ENCODE results near the gene SAMD13. TPM values are rescaled to one million over a fixed set of nuclear protein-coding genes. Genes with fewer than 3 reads are reported as not detected.

SAMD13 gene
- total RNA-seq, 4 donors from 2014 or later, result 0.77 to 5.7 (median 1.8) TPM; not detected in 1

GRCh38 chr1:84271441-84272151 is 29.9 kb upstream of the SAMD13 start:
- Histone ChIP-seq H3K4me1 (no peaks in the 10 kb centered on the region), H3K36me3 (no peaks in the 10 kb centered on the region), H3K27ac (no peak overlapping the region), H3K9me3 (no peaks in the 10 kb centered on the region), H3K27me3 (no peaks in the 10 kb centered on the region), H3K4me3 (no peak overlapping the region)
- TF ChIP-seq CTCF (IDR thresholded peaks at IDR 0.05) (no peak), POLR2A (IDR thresholded peaks at IDR 0.05) (no peak)
- no peak for DNase-seq
- intact Hi-C loops (cut with DNase I; ENCODE audit: low total_unique reads), result no loop called here

DNA sequence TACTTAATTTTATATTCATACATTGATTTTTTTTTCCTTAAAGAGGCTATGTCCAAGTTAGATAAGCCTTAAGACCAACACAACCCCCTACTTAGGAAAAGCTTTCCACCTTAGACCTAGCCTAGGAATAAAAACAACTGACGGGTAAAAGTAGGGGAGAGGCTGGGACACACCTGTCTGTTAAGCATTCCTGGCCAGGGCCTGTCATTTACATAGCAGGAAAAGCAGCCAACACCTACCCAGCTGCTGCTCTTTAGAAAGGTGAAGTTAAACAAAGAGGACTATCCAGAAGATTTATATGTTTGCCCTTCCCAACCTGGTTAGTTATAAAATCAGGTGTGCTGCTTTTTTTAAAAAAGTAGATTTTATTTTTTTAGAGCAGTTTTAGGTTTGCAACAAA is 29.1 kb upstream of the SAMD13 start:
- H3K27me3 ChIP-seq, result no peaks in the 10 kb centered on the region
- TF ChIP-seq POLR2A (IDR thresholded peaks at IDR 0.05), result no peak
- no peak overlapping the region for H3K27ac ChIP-seq
- intact Hi-C loops (cut with DNase I; ENCODE audit: low total_unique reads), result no loop called here
- no peaks in the 10 kb centered on the region for H3K36me3 ChIP-seq
- H3K9me3 ChIP-seq, result no peaks in the 10 kb centered on the region
- no peak overlapping the region for H3K4me3 ChIP-seq
- no peaks in the 10 kb centered on the region for H3K4me1 ChIP-seq
- DNase-seq, result no peak

DNA sequence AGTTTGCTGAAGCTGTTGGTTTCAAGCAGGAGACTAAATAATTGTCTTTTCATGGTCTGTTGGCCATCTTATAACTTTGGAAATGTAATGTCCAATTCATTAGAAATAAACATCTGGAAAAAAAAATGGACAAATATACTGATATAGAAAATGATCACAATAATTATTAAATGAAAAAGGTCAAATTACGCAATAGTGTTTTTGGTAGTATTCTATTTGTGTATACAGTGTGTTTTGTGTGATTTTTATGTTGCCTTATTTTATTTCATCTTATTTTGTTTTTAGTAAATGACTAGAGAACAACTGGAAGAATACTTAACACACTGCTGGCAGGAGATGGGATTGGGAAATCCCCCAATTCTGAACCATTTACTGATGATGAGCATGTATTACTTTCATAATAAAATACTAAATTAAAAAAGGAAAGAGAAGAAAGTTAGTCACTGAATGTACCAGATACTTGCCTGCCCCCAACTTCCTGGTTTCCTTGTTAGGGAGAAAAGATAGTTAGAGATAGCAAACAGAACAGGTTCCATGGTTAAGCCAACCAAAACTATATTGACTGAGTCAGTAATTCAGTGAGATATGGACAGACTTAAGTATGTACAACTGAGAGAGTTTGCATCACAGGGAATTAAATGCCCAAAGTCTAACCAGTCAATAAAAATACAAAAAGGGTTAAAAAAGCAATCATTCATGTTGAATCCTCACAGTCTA is 24.0 kb upstream of the SAMD13 start:
- Histone ChIP-seq H3K36me3 (no peaks in the 10 kb centered on the region), H3K4me1 (no peaks in the 10 kb centered on the region), H3K27ac (no peak overlapping the region), H3K27me3 (no peaks in the 10 kb centered on the region), H3K9me3 (no peaks in the 10 kb centered on the region), H3K4me3 (no peak overlapping the region)
- no peak for TF ChIP-seq POLR2A (IDR thresholded peaks at IDR 0.05)
- no peak for TF ChIP-seq CTCF (IDR thresholded peaks at IDR 0.05)
- intact Hi-C loops (cut with DNase I; ENCODE audit: low total_unique reads), result no loop called here
- no peak for DNase-seq

- H3K36me3 ChIP-seq, result no peaks in the 10 kb centered on the region
- no peaks in the 10 kb centered on the region for H3K27me3 ChIP-seq
- no peak overlapping the region for H3K27ac ChIP-seq
- TF ChIP-seq CTCF (IDR thresholded peaks at IDR 0.05) (no peak), POLR2A (IDR thresholded peaks at IDR 0.05) (no peak)
- DNase-seq, result no peak
- H3K4me3 ChIP-seq, result no peak overlapping the region
- H3K9me3 ChIP-seq, result no peaks in the 10 kb centered on the region
- intact Hi-C loops (cut with DNase I; ENCODE audit: low total_unique reads), result no loop called here
- H3K4me1 ChIP-seq, result no peaks in the 10 kb centered on the region
Measured at GRCh38 chr1:84278905-84279304, 22.6 kb upstream of the SAMD13 start.

DNA sequence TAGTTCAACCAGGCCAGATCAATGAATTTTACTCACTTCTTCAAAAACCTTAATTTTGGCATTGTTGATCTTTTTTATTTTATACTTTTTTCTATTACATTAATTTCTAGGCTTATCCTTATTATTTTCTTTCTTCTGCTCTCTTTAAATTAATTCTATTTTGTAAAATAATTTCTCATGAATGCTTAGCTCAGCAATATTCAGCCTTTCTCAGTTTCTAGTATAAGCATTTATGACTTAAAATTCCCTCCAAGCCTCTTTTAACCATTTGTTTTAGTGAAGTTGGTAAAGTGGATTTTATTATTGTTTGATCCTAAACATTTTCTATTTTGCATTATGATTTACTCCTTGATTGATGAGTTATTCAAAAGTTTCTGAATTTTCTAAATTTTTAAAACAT is 20.6 kb upstream of the SAMD13 start:
- no peak for DNase-seq
- no peak overlapping the region for H3K4me3 ChIP-seq
- no peak overlapping the region for H3K27ac ChIP-seq
- H3K36me3 ChIP-seq, result no peaks in the 10 kb centered on the region
- no peak for TF ChIP-seq CTCF (IDR thresholded peaks at IDR 0.05)
- no peak for TF ChIP-seq POLR2A (IDR thresholded peaks at IDR 0.05)
- H3K27me3 ChIP-seq, result no peaks in the 10 kb centered on the region
- intact Hi-C loops (cut with DNase I; ENCODE audit: low total_unique reads), result no loop called here
- no peaks in the 10 kb centered on the region for H3K4me1 ChIP-seq
- H3K9me3 ChIP-seq, result no peaks in the 10 kb centered on the region
